Measurements from ENCODE around the gene LRPAP1.

The LRPAP1 gene

DNA sequence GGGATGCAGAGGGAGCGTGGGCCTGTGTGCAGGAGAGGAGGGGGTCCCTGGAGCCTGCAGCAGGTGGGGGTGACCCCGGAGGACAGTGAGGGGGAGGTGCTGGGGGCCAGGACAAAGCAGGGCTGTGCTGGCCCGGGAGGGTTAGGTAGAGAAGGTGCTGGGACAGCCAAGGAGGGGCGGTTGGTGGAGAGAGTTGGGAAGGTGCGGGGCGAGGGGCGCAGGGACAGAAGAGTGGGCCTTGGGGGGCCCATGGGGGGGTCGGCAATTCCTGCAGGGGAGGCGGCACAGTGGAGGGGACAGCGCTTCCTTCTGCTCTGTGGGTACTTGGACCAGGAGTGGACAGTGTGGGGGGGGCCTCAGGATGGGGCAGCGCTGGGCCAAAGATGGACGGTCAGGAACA is 32.5 kb downstream of the LRPAP1 start:
- DNase-seq = no peak

- DNase-seq = no peak
Measured at GRCh38 chr4:3498901-3499510, 33.2 kb downstream of the LRPAP1 start.

DNA sequence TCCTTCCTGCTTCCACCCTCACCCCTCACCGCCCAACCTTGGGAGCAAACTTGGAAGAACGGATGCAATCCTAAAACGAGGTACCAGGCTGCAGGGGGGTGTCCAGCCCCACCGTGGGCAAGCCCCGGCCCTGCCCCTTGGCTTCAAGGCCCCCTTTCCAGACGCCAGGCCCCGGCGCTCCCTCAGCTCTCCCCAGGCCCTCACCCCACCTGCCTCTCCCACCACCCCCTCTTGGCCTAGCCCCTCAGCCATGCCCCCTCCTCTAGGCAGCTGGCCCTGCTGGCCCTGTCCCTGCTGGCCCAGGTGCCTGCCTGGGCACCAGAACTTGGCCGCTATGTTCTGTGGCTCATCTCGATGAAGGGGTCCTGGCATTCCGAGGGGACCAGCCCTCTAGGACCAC is 33.8 kb downstream of the LRPAP1 start:
- DNase-seq = no peak

GRCh38 chr4:3497523-3498389 is 34.5 kb downstream of the LRPAP1 start:
- DNase-seq = no peak

DNA sequence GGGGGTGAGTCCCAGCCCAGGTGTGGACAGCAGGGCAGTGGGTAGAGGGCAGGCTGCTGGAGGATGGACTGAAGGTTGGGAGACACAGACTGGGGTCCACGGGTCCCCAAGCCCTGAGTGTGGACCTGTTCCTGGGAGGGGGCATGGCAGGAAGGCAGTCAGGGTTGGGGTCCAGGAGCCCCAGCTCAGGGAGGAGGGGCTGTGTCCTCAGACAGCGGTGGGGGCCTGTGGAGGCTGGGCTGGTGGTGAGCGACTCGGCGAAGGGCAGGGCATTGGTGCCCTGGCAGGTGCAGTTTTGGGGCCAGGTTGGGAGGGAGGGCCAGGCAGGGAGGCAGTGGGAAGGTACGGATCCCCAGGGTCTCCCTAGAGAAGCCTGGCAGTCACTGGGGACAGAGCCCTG is 35.1 kb downstream of the LRPAP1 start:
- DNase-seq = no peak

- no peak for DNase-seq
Measured at GRCh38 chr4:3496021-3496420, 36.2 kb downstream of the LRPAP1 start.

GRCh38 chr4:3495204-3495975 is 36.8 kb downstream of the LRPAP1 start:
- DNase-seq = no peak

DNA sequence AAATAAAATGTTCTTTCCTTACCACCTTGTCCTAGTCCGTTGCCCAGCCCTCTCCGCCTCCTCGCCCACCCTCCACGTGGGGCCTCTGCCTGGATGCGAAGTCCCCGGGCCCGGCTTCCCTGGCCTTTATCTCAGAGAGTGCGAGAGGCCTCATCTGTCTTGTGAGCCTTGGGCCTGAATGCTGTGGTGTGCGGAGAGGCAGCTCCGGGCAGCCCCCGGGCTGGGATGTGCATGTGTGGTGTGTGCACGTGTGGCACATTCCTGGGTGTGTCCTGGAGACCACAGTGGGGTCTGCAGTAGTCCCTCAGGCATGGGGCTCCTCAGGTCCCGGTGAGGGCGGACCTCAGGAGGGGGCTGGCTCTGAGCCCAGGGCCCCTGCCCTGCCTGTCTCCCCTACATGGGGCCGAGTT is 37.8 kb downstream of the LRPAP1 start:
- no peak for DNase-seq

- no peak for DNase-seq
Measured at GRCh38 chr4:3493720-3494461, 38.3 kb downstream of the LRPAP1 start.

DNA sequence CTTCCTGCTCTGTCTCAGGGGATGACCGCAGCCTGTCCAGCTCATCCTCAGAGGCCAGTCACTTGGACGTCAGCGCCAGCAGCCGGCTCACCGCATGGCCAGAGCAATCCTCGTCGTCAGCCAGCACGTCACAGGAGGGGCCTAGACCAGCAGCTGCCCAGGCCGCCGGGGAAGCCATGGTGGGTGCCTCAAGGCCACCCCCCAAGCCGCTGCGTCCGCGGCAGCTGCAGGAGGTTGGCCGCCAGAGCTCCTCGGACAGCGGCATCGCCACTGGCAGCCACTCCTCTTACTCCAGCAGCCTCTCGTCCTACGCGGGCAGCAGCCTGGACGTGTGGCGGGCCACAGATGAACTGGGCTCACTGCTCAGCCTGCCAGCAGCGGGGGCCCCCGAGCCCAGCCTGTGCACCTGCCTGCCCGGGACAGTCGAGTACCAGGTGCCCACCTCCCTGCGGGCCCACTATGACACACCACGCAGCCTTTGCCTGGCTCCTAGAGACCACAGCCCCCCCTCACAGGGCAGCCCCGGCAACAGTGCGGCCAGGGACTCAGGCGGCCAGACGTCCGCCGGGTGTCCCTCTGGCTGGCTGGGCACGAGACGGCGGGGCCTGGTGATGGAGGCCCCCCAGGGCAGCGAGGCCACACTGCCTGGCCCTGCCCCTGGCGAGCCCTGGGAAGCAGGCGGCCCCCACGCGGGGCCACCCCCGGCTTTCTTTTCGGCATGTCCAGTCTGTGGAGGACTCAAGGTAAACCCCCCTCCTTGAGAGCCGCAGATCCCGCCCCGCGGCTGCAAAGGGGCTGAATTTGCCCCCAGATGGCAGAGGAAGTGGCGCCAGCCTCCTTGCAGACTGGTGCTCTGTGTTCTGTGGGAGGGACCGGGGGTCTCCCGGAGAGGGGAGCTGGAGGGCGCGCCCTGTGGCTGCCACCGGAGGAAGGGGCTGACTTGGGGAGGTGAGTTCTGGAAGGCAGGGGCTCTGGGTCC is 39.2 kb downstream of the LRPAP1 start:
- no peak for DNase-seq

- no peak for DNase-seq
Measured at GRCh38 chr4:3491681-3492405, 40.4 kb downstream of the LRPAP1 start.

- DNase-seq = no peak
Measured at GRCh38 chr4:3489451-3489962, 42.7 kb downstream of the LRPAP1 start.

- no peak for DNase-seq
Measured at GRCh38 chr4:3488820-3489219, 43.4 kb downstream of the LRPAP1 start.

- DNase-seq = no peak
Measured at GRCh38 chr4:3487861-3488260, 44.4 kb downstream of the LRPAP1 start.

- DNase-seq = no peak
Measured at GRCh38 chr4:3486541-3487540, 45.4 kb downstream of the LRPAP1 start.

DNA sequence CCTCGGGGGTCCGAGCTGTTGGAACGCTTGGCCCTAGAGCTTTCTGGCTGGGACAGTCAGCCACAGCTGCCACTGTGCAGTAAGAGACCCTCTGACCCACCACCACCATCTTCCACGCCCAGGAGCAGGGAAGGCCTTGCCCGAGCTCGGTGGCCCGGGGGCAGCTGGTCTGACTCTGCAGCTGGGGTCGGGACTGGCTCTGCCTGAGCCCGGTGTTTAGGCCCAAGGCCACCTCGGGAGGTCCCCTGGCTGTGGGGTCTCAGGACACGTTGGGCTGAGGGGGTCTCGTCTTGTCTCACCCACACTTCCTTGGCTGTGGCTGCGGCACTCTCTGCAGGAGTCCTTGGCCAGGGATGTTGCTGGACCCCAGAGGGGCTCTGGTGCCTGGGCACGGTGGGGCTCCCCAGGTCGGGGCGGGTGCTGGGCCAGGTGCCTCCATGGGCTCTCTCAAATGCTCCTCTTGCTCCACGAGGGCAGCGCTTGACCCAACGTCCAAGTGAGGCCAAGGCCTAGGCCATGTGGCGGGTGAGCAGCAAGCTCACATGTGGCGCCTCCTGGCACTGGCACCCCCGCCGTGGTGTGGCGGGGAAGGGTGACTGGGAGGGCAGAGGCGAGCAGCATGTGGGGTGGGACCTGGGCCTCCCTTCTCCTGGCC is 46.2 kb downstream of the LRPAP1 start:
- no peak for DNase-seq

DNA sequence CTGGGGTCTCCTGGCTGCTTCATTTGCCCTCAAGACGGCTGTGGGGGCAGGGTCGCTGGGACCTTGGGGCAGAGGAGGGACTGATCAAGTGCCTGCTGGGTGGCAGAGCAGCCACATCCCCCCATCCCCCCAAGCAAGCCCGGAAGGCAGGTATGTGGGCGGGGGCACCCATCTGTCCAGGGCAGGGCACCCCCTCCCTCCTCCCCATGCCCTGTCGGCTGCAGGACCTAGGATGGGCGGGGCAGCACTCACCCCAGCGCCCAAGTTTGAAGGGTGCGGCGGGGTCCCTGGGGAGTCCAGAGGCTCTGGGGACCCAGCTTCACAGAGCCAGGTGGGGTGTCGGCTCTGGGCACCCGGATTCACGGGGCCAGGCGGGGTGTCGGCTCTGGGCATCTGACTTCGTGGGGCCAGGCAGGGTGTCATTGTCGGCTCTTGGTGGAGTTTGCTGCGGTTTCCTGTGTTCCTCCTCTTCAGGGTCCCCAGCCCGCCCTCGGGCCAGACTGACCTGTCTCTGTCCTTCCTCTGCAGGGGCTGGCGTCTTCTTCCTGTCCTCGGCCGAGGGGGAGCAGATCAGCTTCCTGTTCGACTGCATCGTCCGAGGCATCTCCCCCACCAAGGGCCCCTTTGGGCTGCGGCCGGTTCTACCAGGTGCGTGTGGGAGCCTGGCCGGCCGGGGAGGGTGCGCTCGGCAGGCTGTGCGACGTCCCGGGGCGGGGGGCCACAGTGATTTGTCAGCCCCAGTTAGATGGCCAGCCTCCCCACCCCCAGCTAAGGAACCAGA is 47.0 kb downstream of the LRPAP1 start:
- no peak for DNase-seq
